GM12865 (cell line): ENCODE measurements around the gene WDR26.

Source experiments
- DNase-seq: peaks from one replicate; pipeline ENCODE4 v3.0.0; 2010; ENCODE audit warnings: low read depth
- H3K4me3 ChIP-seq: 2 replicates; pipeline ENCODE4 v1.5.1; 2011; ENCODE audit warnings: mild to moderate bottlenecking, low read depth, low read length, control low read depth
- TF ChIP-seq, protein P1 (sequence below): IDR thresholded peaks from 2 replicates; pipeline ENCODE4 v1.5.1; 2011; ENCODE audit warnings: low read length, control low read depth, low read depth, inconsistent platforms; ENCODE audit not compliant: insufficient read depth; ENCODE audit errors: missing control alignments

The WDR26 gene

GRCh38 chr1:224343679-224344078 lies 90.9 kb downstream of the WDR26 start:
- TF ChIP-seq, protein P1, sequence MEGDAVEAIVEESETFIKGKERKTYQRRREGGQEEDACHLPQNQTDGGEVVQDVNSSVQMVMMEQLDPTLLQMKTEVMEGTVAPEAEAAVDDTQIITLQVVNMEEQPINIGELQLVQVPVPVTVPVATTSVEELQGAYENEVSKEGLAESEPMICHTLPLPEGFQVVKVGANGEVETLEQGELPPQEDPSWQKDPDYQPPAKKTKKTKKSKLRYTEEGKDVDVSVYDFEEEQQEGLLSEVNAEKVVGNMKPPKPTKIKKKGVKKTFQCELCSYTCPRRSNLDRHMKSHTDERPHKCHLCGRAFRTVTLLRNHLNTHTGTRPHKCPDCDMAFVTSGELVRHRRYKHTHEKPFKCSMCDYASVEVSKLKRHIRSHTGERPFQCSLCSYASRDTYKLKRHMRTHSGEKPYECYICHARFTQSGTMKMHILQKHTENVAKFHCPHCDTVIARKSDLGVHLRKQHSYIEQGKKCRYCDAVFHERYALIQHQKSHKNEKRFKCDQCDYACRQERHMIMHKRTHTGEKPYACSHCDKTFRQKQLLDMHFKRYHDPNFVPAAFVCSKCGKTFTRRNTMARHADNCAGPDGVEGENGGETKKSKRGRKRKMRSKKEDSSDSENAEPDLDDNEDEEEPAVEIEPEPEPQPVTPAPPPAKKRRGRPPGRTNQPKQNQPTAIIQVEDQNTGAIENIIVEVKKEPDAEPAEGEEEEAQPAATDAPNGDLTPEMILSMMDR, result no peak
- no peak overlapping the region for H3K4me3 ChIP-seq
- DNase-seq, result no peak

- peak; percentile 37 for DNase-seq
- H3K4me3 ChIP-seq, result peak overlapping the region; percentile 59
These were observed 93.9 kb downstream of the WDR26 start for GRCh38 chr1:224340453-224341384.

DNA sequence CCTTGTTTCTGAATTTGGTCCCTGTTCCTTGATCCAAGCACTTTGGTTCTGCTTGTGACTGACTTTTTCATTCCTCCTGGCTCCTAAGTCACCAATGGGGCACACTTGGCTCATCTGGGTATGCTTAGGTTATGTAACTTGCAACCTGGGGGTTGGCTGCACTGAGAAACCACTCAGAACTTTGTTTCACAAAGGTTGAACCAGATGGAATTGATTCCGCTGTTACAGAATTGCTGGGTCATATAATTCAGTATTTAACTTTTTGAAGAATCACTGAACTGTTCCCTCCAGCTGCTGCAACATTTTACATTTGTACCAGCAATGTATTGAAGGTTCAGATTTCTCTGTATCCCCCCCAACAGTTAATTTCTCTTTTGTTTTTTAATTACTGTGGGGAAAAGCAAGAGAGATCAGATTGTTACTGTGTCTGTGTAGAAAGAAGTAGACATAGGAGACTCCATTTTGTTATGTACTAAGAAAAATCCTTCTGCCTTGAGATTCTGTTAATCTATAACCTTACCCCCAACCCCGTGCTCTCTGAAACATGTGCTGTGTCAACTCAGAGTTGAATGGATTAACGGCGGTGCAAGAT lies 95.1 kb downstream of the WDR26 start:
- H3K4me3 ChIP-seq, result no peak overlapping the region

DNA sequence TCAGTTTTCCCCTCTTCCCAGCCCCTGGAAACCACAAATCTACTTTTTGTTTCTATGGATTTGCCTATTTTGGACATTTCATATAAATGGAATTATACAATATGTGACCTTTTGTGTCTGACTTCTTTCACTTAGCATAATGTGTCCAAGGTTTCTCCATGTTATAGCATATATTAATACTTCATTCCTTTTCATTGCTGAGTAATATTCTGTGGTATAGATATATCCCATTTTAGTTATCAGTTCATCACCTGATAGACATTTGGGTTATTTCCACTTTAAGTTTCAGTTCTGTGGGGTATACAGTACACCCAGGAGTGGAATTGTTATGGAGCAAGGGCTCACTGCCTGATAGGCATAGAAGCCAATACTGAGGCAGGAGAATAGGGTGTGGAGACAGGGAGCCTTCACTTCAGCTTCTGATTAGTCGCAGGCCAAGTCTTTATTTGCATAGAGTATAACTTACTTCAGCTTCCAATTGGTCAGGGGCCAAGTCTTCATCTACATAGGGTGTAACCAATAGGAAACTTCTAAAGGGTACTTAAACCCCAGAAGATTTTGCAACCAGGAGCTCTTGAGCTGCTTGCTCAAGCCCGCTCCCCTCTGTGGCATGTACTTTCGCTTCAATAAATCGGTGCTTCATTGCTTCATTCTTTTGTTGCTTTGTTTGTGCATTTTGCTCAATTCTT lies 96.3 kb downstream of the WDR26 start:
- TF ChIP-seq, protein P1, result no peak
- DNase-seq, result no peak
- no peak overlapping the region for H3K4me3 ChIP-seq

More for the DNA sequence above, 95.1 kb downstream of the WDR26 start:
- TF ChIP-seq, protein P1, result no peak
- DNase-seq, result no peak
